A549 (cell line): ENCODE measurements around the gene NRAP. TPM values are rescaled to one million over a fixed set of nuclear protein-coding genes. Genes with fewer than 3 reads are reported as not detected.

Source experiments
- ATAC-seq, 2 experiments: fragments of 200-7000 bp in 1 of 2; fragments of >200 bp in 1 of 2; cut with Nextera tagmentation in 1 of 2; cut with Tn5 transposase in 1 of 2; 3 replicates each; pipeline versions ENCODE4 v1.8.0 to v1.9.1; 2018 to 2020; ENCODE audit warnings: mild to moderate bottlenecking in 1 of 2, moderate library complexity in 1 of 2
- CTCF ChIA-PET: fragments of 300-600 bp; sonication (Branson Sonifier 250); formaldehyde crosslinking; extraction: SDS; loops from one replicate; lab custom pipeline; 2021; ENCODE audit warnings: antibody characterized with exemption, inconsistent platforms; lab: Yijun Ruan, JAX
- POLR2A ChIA-PET: fragments of 350-600 bp; formaldehyde crosslinking; extraction: SDS; loops from one replicate; lab custom pipeline; 2021; ENCODE audit warnings: antibody characterized with exemption, inconsistent platforms; lab: Yijun Ruan, JAX
- DNase-seq, 2 experiments: peaks; one replicate each; pipeline versions ENCODE4 v3.0.0 to v3.0.0-alpha.2; 2011 to 2016; ENCODE audit warnings: low read depth in 1 of 2, low spot score in 1 of 2
- FAIRE-seq: peaks from 2 replicates; lab custom pipeline; 2011; peaks lifted over from hg19 to GRCh38; lab: Jason Lieb, UNC
- H3K27ac ChIP-seq, 2 experiments: fragments of >200 bp; sonication (Bioruptor Twin); formaldehyde crosslinking; 3 replicates each; pipeline ENCODE4 v1.5.1; 2016 to 2017
- H3K4me1 ChIP-seq: fragments of >200 bp; sonication (Bioruptor Twin); formaldehyde crosslinking; 3 replicates; pipeline ENCODE4 v1.6.1; 2016
- H3K4me2 ChIP-seq: fragments of >200 bp; sonication (Bioruptor Twin); formaldehyde crosslinking; 3 replicates; pipeline ENCODE4 v1.6.1; 2016
- H3K4me3 ChIP-seq: fragments of >200 bp; sonication (Bioruptor Twin); formaldehyde crosslinking; 3 replicates; pipeline ENCODE4 v1.5.1; 2016
- H3K9me3 ChIP-seq: fragments of >200 bp; sonication (Bioruptor Twin); formaldehyde crosslinking; 3 replicates; pipeline ENCODE4 v1.6.1; 2016
- BHLHE40 ChIP-seq: IDR thresholded peaks from 2 replicates; pipeline ENCODE4 v1.6.1; 2012; ENCODE audit warnings: low read depth, low read length, inconsistent platforms
- CBX2 ChIP-seq: fragments of 200-600 bp; sonication (generic); IDR thresholded peaks from 2 replicates; pipeline ENCODE4 v1.6.1; 2016; ENCODE audit warnings: low read depth, mild to moderate bottlenecking, borderline replicate concordance
- CBX8 ChIP-seq: fragments of 200-600 bp; sonication (generic); IDR thresholded peaks from 2 replicates; pipeline ENCODE4 v1.6.1; 2016
- CEBPB ChIP-seq, 2 experiments: fragments of >200 bp in 1 of 2; sonication (Bioruptor Twin) in 1 of 2; formaldehyde crosslinking in 1 of 2; IDR thresholded peaks; 2 replicates each; pipeline ENCODE4 v1.6.1; 2012 to 2016
- CHD2 ChIP-seq: fragments of 150-350 bp; IDR thresholded peaks from 2 replicates; pipeline ENCODE4 v1.6.1; 2014; ENCODE audit warnings: low read length; ENCODE audit not compliant: partially characterized antibody
- ESRRA ChIP-seq: fragments of 150-350 bp; IDR thresholded peaks from 2 replicates; pipeline ENCODE4 v1.6.1; 2014; ENCODE audit warnings: mild to moderate bottlenecking, low read length, borderline replicate concordance
- FOXS1 ChIP-seq: fragments of 250-450 bp; sonication (Bioruptor Pico); IDR thresholded peaks from 2 replicates; pipeline ENCODE4 v1.5.0; 2020; ENCODE audit warnings: mild to moderate bottlenecking, moderate library complexity
- HOXA7 ChIP-seq: fragments of 250-450 bp; sonication (Bioruptor Pico); IDR thresholded peaks from 2 replicates; pipeline ENCODE4 v1.5.0; 2020; ENCODE audit warnings: mild to moderate bottlenecking, moderate library complexity
- HOXB5 ChIP-seq: fragments of 250-450 bp; sonication (Bioruptor Pico); IDR thresholded peaks from 2 replicates; pipeline ENCODE4 v1.5.0; 2020; ENCODE audit warnings: mild to moderate bottlenecking, moderate library complexity
- MAFK ChIP-seq: fragments of 450-650 bp; IDR thresholded peaks from 2 replicates; pipeline ENCODE4 v1.6.1; 2014; ENCODE audit not compliant: partially characterized antibody
- MAZ ChIP-seq: fragments of 150-350 bp; IDR thresholded peaks from 2 replicates; pipeline ENCODE4 v1.6.1; 2014; ENCODE audit warnings: antibody characterized with exemption, low read depth, low read length, borderline replicate concordance
- NPAS2 ChIP-seq: fragments of 250-450 bp; sonication (Bioruptor Pico); IDR thresholded peaks from 2 replicates; pipeline ENCODE4 v1.8.0; 2022; ENCODE audit warnings: mild to moderate bottlenecking, moderate library complexity, borderline replicate concordance
- NR3C1 ChIP-seq: fragments of >200 bp; sonication (Bioruptor Twin); formaldehyde crosslinking; IDR thresholded peaks from 3 replicates; pipeline ENCODE4 v1.6.1; 2017
- PHF8 ChIP-seq: fragments of 200-600 bp; sonication (generic); IDR thresholded peaks from 2 replicates; pipeline ENCODE4 v1.6.1; 2016; ENCODE audit warnings: low read depth, mild to moderate bottlenecking, antibody characterized with exemption, moderate library complexity, borderline replicate concordance
- POLR2A ChIP-seq: IDR thresholded peaks from 2 replicates; pipeline ENCODE4 v1.6.1; 2012; ENCODE audit warnings: mild to moderate bottlenecking, low read length
- POLR2AphosphoS2 ChIP-seq: conservative IDR thresholded peaks from 2 replicates; pipeline ENCODE4 v1.6.1; 2012; ENCODE audit warnings: low read length, improper control_type of control experiment, inconsistent platforms
- RCOR1 ChIP-seq: fragments of 150-350 bp; IDR thresholded peaks from 2 replicates; pipeline ENCODE4 v1.6.1; 2014; ENCODE audit warnings: antibody characterized with exemption, low read length, low read depth
- SMC3 ChIP-seq: fragments of >200 bp; sonication (Bioruptor Twin); formaldehyde crosslinking; IDR thresholded peaks from 3 replicates; pipeline ENCODE4 v1.6.1; 2018; ENCODE audit warnings: inconsistent platforms
- SREBF2 ChIP-seq: fragments of 450-650 bp; IDR thresholded peaks from 2 replicates; pipeline ENCODE4 v1.6.1; 2014; ENCODE audit warnings: mild to moderate bottlenecking, moderate library complexity
- TFCP2L1 ChIP-seq: fragments of 250-450 bp; sonication (Bioruptor Pico); IDR thresholded peaks from 2 replicates; pipeline ENCODE4 v1.5.0; 2021; ENCODE audit warnings: mild to moderate bottlenecking
- TP53 ChIP-seq: fragments of 250-450 bp; sonication (Bioruptor Pico); IDR thresholded peaks from 2 replicates; pipeline ENCODE4 v1.5.0; 2021; ENCODE audit warnings: mild to moderate bottlenecking, moderate library complexity
- ZC3H11A ChIP-seq: fragments of 450-650 bp; IDR thresholded peaks from 2 replicates; pipeline ENCODE4 v1.6.1; 2014; ENCODE audit warnings: antibody characterized with exemption, mild to moderate bottlenecking
- ZFP36 ChIP-seq: fragments of 450-650 bp; IDR thresholded peaks from 2 replicates; pipeline ENCODE4 v1.6.1; 2014; ENCODE audit warnings: borderline replicate concordance; ENCODE audit not compliant: partially characterized antibody
- ZSCAN20 ChIP-seq: fragments of 250-450 bp; sonication (Bioruptor Pico); IDR thresholded peaks from 2 replicates; pipeline ENCODE4 v1.8.0; 2022; ENCODE audit warnings: mild to moderate bottlenecking, moderate library complexity
- WGBS: methylation state at CpG from one replicate; pipeline ENCODE4 v1.1.6; 2017; ENCODE audit errors: missing lambda C conversion rate; 5-methylcytosine and 5-hydroxymethylcytosine counted together
- polyA plus RNA-seq, 4 experiments: library from polyadenylated mRNA; depleted of rRNA in 3 of 4; stranded (reverse); fragments of >200 nt; fragmentation: RNase III in 1 of 4; extraction: RNeasy Plus Mini Kit Qiagen cat#74134 plus additional on column Dnase treatment in 1 of 4; gene quantifications; 2 replicates in 3 of 4; 3 replicates in 1 of 4; pipeline ENCODE4 v1.2.3, GENCODE V29; 2011 to 2017
- TF ChIP-seq, protein P1 (sequence below): fragments of >200 bp; sonication (Bioruptor Twin); formaldehyde crosslinking; IDR thresholded peaks from 3 replicates; pipeline ENCODE4 v1.6.1; 2016
- TF ChIP-seq, protein P2 (sequence below): IDR thresholded peaks from 2 replicates; pipeline ENCODE4 v1.6.1; 2012
- TF ChIP-seq, protein P3 (sequence below): fragments of 150-350 bp; IDR thresholded peaks from 2 replicates; pipeline ENCODE4 v1.6.1; 2014; ENCODE audit warnings: low read depth, mild to moderate bottlenecking, low read length
- TF ChIP-seq, protein P4 (sequence below): fragments of 450-650 bp; IDR thresholded peaks from 2 replicates; pipeline ENCODE4 v1.6.1; 2014; ENCODE audit warnings: antibody characterized with exemption

NRAP gene
- polyA plus RNA-seq, 2 of the 4 experiments (the other 2 are of a cell fraction): not detected

DNA sequence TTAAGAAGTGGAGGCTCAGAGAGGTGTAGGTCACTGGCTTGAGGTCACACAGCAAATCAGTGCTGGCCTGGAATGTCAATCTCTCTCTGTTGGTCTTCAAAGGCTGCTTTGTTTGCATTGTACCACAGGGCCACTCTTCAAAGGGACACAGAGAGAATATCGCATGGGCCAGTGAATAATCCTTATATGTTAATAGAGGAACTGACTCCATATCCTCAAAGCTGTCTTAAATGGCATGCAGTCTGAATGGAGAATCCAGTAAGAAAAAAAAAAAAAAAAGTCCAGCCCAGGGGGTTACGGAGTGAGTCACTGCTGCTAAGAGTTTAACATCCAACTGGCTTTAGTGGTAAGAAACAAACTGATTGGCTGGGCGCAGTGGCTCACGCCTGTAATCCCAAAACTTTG is 54.1 kb downstream of the NRAP start:
- Histone ChIP-seq H3K27ac (no peak overlapping the region), H3K4me2 (no peak overlapping the region), H3K4me1 (no peaks in the 10 kb centered on the region), H3K9me3 (no peaks in the 10 kb centered on the region), H3K4me3 (no peak overlapping the region)
- no peak for FAIRE-seq
- no peak for ATAC-seq
- 80% methylated on average over 4 of the region's 4 CpGs for WGBS
- DNase-seq: no peak
- CTCF ChIA-PET: no interaction called here
- POLR2A ChIA-PET: no interaction called here
- TF ChIP-seq, protein P1, sequence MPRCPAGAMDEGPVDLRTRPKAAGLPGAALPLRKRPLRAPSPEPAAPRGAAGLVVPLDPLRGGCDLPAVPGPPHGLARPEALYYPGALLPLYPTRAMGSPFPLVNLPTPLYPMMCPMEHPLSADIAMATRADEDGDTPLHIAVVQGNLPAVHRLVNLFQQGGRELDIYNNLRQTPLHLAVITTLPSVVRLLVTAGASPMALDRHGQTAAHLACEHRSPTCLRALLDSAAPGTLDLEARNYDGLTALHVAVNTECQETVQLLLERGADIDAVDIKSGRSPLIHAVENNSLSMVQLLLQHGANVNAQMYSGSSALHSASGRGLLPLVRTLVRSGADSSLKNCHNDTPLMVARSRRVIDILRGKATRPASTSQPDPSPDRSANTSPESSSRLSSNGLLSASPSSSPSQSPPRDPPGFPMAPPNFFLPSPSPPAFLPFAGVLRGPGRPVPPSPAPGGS: no peak
- TF ChIP-seq SREBF2 (no peak), MAZ (no peak), POLR2AphosphoS2 (no peak), HOXA7 (CRISPR knock-in tag) (no peak), POLR2A (no peak), NR3C1 (no peak), RCOR1 (no peak)
- TF ChIP-seq, protein P2, sequence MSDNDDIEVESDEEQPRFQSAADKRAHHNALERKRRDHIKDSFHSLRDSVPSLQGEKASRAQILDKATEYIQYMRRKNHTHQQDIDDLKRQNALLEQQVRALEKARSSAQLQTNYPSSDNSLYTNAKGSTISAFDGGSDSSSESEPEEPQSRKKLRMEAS: no peak

DNA sequence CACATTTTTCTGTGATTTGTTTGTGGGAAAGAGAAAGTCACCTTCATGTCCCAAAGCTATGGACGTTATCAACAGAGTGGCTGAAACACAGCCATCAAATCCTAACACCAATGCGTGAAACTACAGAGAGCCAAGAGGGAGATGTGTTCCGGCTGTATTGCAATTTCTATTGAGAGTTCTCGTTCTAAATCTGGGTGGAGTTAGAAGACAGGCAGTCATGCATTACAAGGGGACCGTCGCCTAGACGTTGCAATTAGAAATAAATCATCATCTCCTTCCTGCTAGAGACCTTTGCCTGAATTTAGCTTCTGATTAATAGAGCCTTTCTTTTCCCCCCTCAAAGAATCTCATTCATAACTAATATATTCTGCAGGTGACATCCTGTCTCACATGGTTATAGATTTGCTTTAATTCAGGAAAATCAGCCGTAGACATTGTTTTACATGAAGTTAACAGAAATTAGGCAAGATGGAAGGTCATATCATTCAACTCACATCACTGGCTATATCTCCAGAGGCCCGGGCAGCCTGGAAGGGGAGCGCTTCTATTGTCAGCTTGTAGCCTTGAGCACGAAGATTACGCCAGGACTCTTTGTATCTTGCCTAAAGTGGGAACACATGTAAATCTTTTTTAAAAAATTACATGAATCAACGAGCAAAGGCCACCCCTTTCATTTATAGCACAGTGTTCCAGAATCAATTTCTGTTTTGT is 58.4 kb downstream of the NRAP start:
- no peak overlapping the region for H3K27ac ChIP-seq
- no peak for DNase-seq
- H3K9me3 ChIP-seq: peaks cover 8% of the 10 kb centered on the region
- 60% methylated on average over 13 of the region's 13 CpGs for WGBS
- no peak for ATAC-seq
- H3K4me3 ChIP-seq: no peak overlapping the region
- POLR2A ChIA-PET: no interaction called here
- H3K4me2 ChIP-seq: no peak overlapping the region
- TF ChIP-seq PHF8 (no peak), SREBF2 (no peak), MAFK (no peak), NPAS2 (CRISPR knock-in tag) (no peak), CHD2 (no peak), ZSCAN20 (CRISPR knock-in tag) (no peak), FOXS1 (CRISPR knock-in tag) (no peak), CEBPB (IDR thresholded peaks at IDR 0.05) (no peak), HOXB5 (CRISPR knock-in tag) (no peak), CBX8 (no peak), POLR2AphosphoS2 (no peak), HOXA7 (CRISPR knock-in tag) (no peak), BHLHE40 (no peak), ZC3H11A (no peak), NR3C1 (no peak)
- TF ChIP-seq, protein P1: no peak
- no peak for FAIRE-seq
- CTCF ChIA-PET: interaction anchor here (0.7 to 1.3 kb wide), 3 partner anchors 17 to 220 kb away, joined by 3 read pairs; no protein-coding TSS in a partner anchor
- no peaks in the 10 kb centered on the region for H3K4me1 ChIP-seq

DNA sequence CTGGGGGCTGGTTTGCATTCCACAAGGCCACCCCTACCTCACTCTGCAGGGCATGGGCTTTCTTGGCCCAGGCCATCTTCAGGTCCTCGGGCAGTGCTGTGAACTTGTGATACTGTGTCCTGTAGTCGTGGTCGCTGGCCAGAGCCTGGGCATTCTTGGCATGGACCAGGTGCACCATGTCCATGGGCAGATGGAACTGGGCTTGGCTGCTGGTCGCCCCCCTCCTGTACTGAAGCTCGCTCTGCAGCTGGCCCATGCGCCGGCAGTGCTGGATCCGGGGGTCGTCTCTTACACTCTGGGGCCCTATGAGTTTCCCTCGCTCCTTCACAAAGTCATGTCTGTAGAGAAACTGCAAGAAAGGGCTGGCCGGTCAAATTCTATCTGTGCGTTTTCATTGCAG is 59.3 kb downstream of the NRAP start:
- no peak overlapping the region for H3K4me3 ChIP-seq
- FAIRE-seq: no peak
- WGBS: 56% methylated on average over 9 of the region's 12 CpGs
- ChIA-PET CTCF (interaction anchor here (1.3 kb wide), 1 partner anchor 219 kb away, joined by 3 read pairs; no protein-coding TSS in a partner anchor), POLR2A (no interaction called here)
- ATAC-seq: no peak
- no peak for DNase-seq
- no peak overlapping the region for H3K4me2 ChIP-seq
- no peaks in the 10 kb centered on the region for H3K4me1 ChIP-seq
- peaks cover 13% of the 10 kb centered on the region for H3K9me3 ChIP-seq
- no peak for TF ChIP-seq ZFP36
- TF ChIP-seq TFCP2L1 (CRISPR knock-in tag): no peak
- no peak for TF ChIP-seq CBX2
- no peak for TF ChIP-seq ESRRA
- TF ChIP-seq HOXB5 (CRISPR knock-in tag): no peak
- no peak for TF ChIP-seq TP53 (CRISPR knock-in tag)
- TF ChIP-seq, protein P3, sequence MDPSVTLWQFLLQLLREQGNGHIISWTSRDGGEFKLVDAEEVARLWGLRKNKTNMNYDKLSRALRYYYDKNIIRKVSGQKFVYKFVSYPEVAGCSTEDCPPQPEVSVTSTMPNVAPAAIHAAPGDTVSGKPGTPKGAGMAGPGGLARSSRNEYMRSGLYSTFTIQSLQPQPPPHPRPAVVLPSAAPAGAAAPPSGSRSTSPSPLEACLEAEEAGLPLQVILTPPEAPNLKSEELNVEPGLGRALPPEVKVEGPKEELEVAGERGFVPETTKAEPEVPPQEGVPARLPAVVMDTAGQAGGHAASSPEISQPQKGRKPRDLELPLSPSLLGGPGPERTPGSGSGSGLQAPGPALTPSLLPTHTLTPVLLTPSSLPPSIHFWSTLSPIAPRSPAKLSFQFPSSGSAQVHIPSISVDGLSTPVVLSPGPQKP: no peak
- no peak for TF ChIP-seq SMC3
- TF ChIP-seq, protein P4, sequence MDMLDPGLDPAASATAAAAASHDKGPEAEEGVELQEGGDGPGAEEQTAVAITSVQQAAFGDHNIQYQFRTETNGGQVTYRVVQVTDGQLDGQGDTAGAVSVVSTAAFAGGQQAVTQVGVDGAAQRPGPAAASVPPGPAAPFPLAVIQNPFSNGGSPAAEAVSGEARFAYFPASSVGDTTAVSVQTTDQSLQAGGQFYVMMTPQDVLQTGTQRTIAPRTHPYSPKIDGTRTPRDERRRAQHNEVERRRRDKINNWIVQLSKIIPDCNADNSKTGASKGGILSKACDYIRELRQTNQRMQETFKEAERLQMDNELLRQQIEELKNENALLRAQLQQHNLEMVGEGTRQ: no peak
- TF ChIP-seq, all 56 proteins: peak for 0
- no peak overlapping the region for H3K27ac ChIP-seq
